Panc1 (cell line): Measurements from ENCODE around the gene DCST2. TPM values are rescaled to one million over a fixed set of nuclear protein-coding genes. Genes with fewer than 3 reads are reported as not detected.

Experiments used
- ATAC-seq: fragments of 200-7000 bp; cut with Tn5 transposase; 2 replicates; pipeline ENCODE4 v1.9.1; 2020; ENCODE audit warnings: mild to moderate bottlenecking, moderate library complexity
- BruUV-seq: library from RNA; stranded (reverse); fragments of 400-500 nt; replicated peaks from 2 replicates; lab custom pipeline; 2021; lab: Mats Ljungman, UMichigan
- CTCF ChIA-PET: fragments of 300-600 bp; sonication (Branson Sonifier 250); formaldehyde crosslinking; loops from one replicate; lab custom pipeline; 2022; ENCODE audit warnings: antibody characterized with exemption; lab: Charles Lee
- POLR2A ChIA-PET: fragments of 300-600 bp; sonication (Branson Sonifier 250); formaldehyde crosslinking; loops from one replicate; lab custom pipeline; 2022; ENCODE audit warnings: antibody characterized with exemption; lab: Charles Lee
- DNase-seq: peaks from one replicate; pipeline ENCODE4 v3.0.0-alpha.2; 2010; ENCODE audit warnings: low read depth, low spot score
- H3K27ac ChIP-seq: 2 replicates; pipeline ENCODE4 v1.5.1; 2011; ENCODE audit warnings: mild to moderate bottlenecking, low read length, inconsistent platforms
- H3K27me3 ChIP-seq: fragments of 200-500 bp; sonication (Bioruptor generic); 2 replicates; pipeline ENCODE4 v1.6.0; 2014; ENCODE audit warnings: low read length, inconsistent platforms; ENCODE audit not compliant: control insufficient read depth, insufficient read depth
- H3K36me3 ChIP-seq: fragments of 200-500 bp; sonication (Bioruptor generic); 2 replicates; pipeline ENCODE4 v1.5.1; 2014; ENCODE audit warnings: inconsistent platforms, mild to moderate bottlenecking, low read length, moderate library complexity; ENCODE audit not compliant: control insufficient read depth, insufficient read depth
- H3K4me1 ChIP-seq: 2 replicates; pipeline ENCODE4 v1.5.1; 2011; ENCODE audit warnings: inconsistent platforms, mild to moderate bottlenecking, low read length, moderate library complexity; ENCODE audit not compliant: control insufficient read depth, insufficient read depth
- H3K4me3 ChIP-seq, 2 experiments: 2 replicates each; pipeline ENCODE4 v1.5.1; 2011 to 2012; ENCODE audit warnings: low read depth in 2 of 2, low read length in 2 of 2, mild to moderate bottlenecking in 2 of 2, inconsistent platforms in 1 of 2, moderate library complexity in 1 of 2
- H3K9me3 ChIP-seq: fragments of 200-500 bp; sonication (Bioruptor generic); 2 replicates; pipeline ENCODE4 v1.5.1; 2014; ENCODE audit warnings: low read depth, mild to moderate bottlenecking, inconsistent platforms, low read length, moderate library complexity; ENCODE audit not compliant: control insufficient read depth, insufficient read depth
- CTCF ChIP-seq: fragments of 450-650 bp; IDR thresholded peaks from 2 replicates; pipeline ENCODE4 v1.5.1; 2017; ENCODE audit warnings: mild to moderate bottlenecking
- POLR2AphosphoS5 ChIP-seq: IDR thresholded peaks from 2 replicates; pipeline ENCODE4 v1.6.1; 2012; ENCODE audit warnings: mild to moderate bottlenecking, low read depth, low read length, moderate library complexity
- REST ChIP-seq, 2 experiments: IDR thresholded peaks; 2 replicates each; pipeline ENCODE4 v1.6.1; 2011 to 2012; ENCODE audit warnings: low read depth in 2 of 2, control low read depth in 1 of 2, low read length in 1 of 2, mild to moderate bottlenecking in 1 of 2, moderate library complexity in 1 of 2; ENCODE audit not compliant: insufficient read depth in 1 of 2
- SIN3A ChIP-seq: IDR thresholded peaks from 2 replicates; pipeline ENCODE4 v1.6.1; 2012; ENCODE audit warnings: low read depth, mild to moderate bottlenecking, low read length, moderate library complexity, borderline replicate concordance; ENCODE audit not compliant: insufficient read depth
- TCF7L2 ChIP-seq: IDR thresholded peaks from 2 replicates; pipeline ENCODE4 v1.6.1; 2011; ENCODE audit warnings: mild to moderate bottlenecking, low read depth, low read length, inconsistent platforms
- in situ Hi-C: cut with HindIII; loops from 2 replicates; pipeline ENCODE4 v1.10.0; 2016; ENCODE audit warnings: low sequenced_read_pairs, low pct_unique_long_range_greater_than_20kb
- intact Hi-C: fragments of 100-400 bp; cut with micrococcal nuclease; formaldehyde crosslinking; loops from one replicate; pipeline ENCODE4 v1.10.0; 2022; ENCODE audit not compliant: unreplicated experiment
- total RNA-seq: library from RNA; stranded (reverse); gene quantifications from one replicate; pipeline ENCODE4 v1.2.1, GENCODE V29; 2021; ENCODE audit not compliant: unreplicated experiment

Gene DCST2
- total RNA-seq, 1 experiment from 2014 or later = 0.13 TPM

GRCh38 chr1:155016231-155016831 lies 17.2 kb downstream of the DCST2 start:
- peaks cover 36% of the 10 kb centered on the region for H3K4me1 ChIP-seq
- BruUV-seq = no TSS peak
- POLR2A ChIA-PET = interaction anchor here (1.2 kb wide), 1 partner anchor 45 kb away, joined by 3 read pairs; the partner anchor contains the start of gene SHC1
- in situ Hi-C loops = no loop called here
- H3K36me3 ChIP-seq = 0 out of 2 replicates have a peak, but pooled peaks cover 7% of the 10 kb centered on the region
- no peak for TF ChIP-seq REST (IDR thresholded peaks at IDR 0.05; ENCODE audit: insufficient read depth in 1 of 2, low read depth in 2 of 2, low read length in 1 of 2)
- no peak for TF ChIP-seq TCF7L2
- no peak for TF ChIP-seq CTCF
- no peak for TF ChIP-seq SIN3A
- no peak for TF ChIP-seq POLR2AphosphoS5
- no peak overlapping the region for H3K4me3 ChIP-seq
- no peaks in the 10 kb centered on the region for H3K27me3 ChIP-seq
- DNase-seq (no peak), ATAC-seq (no peak)
- H3K27ac ChIP-seq = no peak overlapping the region; the same call in 1 of the 2 replicates
- intact Hi-C loops = no loop called here
- CTCF ChIA-PET = interaction anchor here (1.2 to 1.5 kb wide), 2 partner anchors 43 to 45 kb away, joined by 3 to 5 read pairs; no protein-coding TSS in a partner anchor
- no peaks in the 10 kb centered on the region for H3K9me3 ChIP-seq

- in situ Hi-C loops (no loop called here), intact Hi-C loops (no loop called here)
- H3K4me1 ChIP-seq = peaks cover 36% of the 10 kb centered on the region
- CTCF ChIA-PET = interaction anchor here (1.2 kb wide), 1 partner anchor 46 kb away, joined by 3 read pairs; no protein-coding TSS in a partner anchor
- H3K27ac ChIP-seq = no peak overlapping the region
- no peaks in the 10 kb centered on the region for H3K9me3 ChIP-seq
- DNase-seq (no peak), ATAC-seq (no peak)
- BruUV-seq = TSS peak; percentile 58
- 0 out of 2 replicates have a peak, but pooled peaks cover 7% of the 10 kb centered on the region for H3K36me3 ChIP-seq
- POLR2A ChIA-PET = interaction anchor here (0.5 to 1.2 kb wide), 2 partner anchors 31 to 45 kb away, joined by 3 to 8 read pairs; partner anchors contain the start of gene SHC1
- TF ChIP-seq SIN3A (no peak), TCF7L2 (no peak), CTCF (no peak), REST (IDR thresholded peaks at IDR 0.05; ENCODE audit: insufficient read depth in 1 of 2, low read depth in 2 of 2, low read length in 1 of 2) (no peak), POLR2AphosphoS5 (no peak)
- H3K4me3 ChIP-seq = no peak overlapping the region
- no peaks in the 10 kb centered on the region for H3K27me3 ChIP-seq
Measured at GRCh38 chr1:155015527-155016230, 17.9 kb downstream of the DCST2 start.
